Right renal cortex interstitium (tissue), 3 donors: Measurements from ENCODE around the gene LCE3D. TPM values are rescaled to one million over a fixed set of nuclear protein-coding genes. Genes with fewer than 3 reads are reported as not detected.
"Not testable (repeated sequence)": the region's sequence is repeated elsewhere in the genome, so short reads cannot be mapped to it uniquely, and the experiment has no call there.

ENCODE experiments used
- DNase-seq, 3 donors: peaks; one replicate each; pipeline ENCODE4 v3.0.0-alpha.2; 2013; ENCODE audit warnings: low read depth in 3 of 3, low spot score in 2 of 3
- polyA plus RNA-seq, 3 donors: library from polyadenylated mRNA; unstranded; fragments of 120-200 nt; gene quantifications; one replicate each; pipeline ENCODE4 v1.2.1, GENCODE V29; 2013; ENCODE audit not compliant: insufficient read length in 3 of 3

LCE3D gene
- polyA plus RNA-seq = not detected

DNA sequence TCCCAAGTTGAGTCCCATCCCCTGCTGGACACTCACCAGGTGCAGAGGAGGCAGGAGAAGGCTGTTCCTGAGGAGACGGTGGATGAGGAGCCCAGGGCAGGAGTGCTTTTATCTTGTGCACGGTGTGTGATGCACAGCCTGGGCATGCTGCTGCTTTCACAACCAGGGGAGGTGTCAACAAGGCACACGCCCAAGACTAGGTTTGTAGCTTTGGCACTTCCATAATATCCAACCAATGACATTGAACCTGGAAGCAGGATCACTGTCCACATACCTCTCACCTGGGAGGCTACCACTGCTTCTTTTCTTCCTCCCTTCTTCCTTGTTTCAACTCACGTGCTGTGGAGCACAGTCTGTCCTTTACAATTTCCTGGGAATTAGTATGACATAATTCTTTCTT is at the start of gene LCE3D:
TSS of gene LCE3D (minus strand) at position 84 of the 400 bp plus-strand sequence. CDS start 580 bp downstream, outside the sequence.
- no peak for DNase-seq

GRCh38 chr1:152626744-152627143 is 46.4 kb upstream of the LCE3D start:
- DNase-seq = no peak

DNA sequence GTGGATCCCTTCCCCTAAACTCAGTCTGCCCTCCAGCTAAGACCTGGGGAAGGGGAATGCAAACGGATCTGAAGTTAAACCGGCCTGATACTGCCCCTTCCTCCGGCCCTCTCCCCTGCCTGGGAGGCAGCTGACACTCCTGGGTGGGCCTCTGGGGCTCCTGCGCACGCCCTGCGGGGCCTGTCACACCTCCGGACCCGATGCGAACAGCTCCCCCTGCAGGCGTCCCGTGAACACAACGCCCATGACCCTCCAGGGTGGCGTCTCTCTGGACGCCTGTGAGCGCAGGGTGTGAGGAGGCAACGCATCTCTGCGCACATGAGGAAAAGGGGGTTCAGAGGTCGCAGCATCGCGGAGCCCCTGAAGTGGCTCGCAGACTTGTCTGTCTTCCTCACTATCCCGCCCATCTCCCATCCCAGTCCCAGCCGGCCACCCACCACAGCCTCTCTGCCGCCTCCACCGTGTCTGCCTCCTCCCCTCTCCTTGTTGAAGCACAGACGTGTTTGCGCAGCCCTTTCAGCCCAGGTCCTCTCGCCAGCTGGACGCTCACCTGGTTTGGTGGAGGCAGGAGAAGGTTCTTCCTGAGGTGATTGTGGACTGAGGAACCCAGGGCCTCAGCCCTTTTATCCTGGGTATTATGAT is 43.0 kb upstream of the LCE3D start:
- no peak for DNase-seq

GRCh38 chr1:152622803-152623202 is 42.5 kb upstream of the LCE3D start, which contains the start of gene LCE3A:
LCE3A (minus strand) TSS chr1:152623103; CDS start chr1:152623103, 0 bp downstream.
- DNase-seq = no peak

DNA sequence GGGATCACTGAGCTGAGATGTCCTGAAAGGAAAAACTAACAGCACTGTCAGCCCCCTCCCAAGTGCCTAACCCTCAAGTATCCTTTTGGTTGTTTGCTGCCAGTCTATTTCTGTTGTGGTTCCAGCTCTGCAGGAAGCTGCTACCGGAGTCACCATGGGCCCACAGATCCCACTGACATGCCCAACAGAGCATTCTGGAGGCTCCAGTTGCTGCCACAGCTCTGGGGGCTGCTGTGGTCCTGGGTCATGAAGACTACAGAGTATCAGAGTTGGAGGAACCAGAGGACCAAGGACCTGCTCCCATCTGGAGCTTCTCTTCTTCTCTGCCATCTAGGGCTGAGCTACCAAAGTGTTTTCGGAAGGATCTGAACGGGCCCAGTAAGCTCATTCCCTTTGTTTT is 41.7 kb upstream of the LCE3D start:
- DNase-seq = no peak

- DNase-seq = no peak
These were observed 33.2 kb upstream of the LCE3D start, which contains the start of gene LCE3B for GRCh38 chr1:152613511-152613910. LCE3B (plus strand) TSS chr1:152613811; CDS start chr1:152613811, 0 bp downstream.

- no peak for DNase-seq
These were observed 19.6 kb upstream of the LCE3D start, which contains the start of gene LCE3C for GRCh38 chr1:152599934-152600333. LCE3C (plus strand) TSS chr1:152600234; CDS start chr1:152600732, 498 bp downstream.

DNA sequence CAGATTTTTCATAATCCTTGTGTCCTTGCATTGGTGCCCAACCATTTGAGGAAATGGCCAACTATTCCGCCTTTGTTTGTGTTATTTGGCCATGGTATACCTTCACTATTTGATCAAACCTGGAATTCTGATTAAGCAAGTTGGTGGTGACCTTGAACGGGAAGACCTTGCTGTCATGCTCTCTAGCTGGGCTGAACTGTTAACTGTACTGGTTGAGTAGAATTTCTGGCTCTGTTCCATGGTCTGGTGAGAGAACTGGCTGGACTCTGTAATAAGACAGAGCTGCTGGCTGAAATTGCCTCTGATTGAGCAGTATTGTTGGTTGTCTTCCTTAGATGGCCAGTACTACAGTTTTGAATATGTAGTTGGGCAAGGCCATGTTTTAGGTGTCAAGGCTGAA is 16.7 kb upstream of the LCE3D start:
- DNase-seq = no peak

DNA sequence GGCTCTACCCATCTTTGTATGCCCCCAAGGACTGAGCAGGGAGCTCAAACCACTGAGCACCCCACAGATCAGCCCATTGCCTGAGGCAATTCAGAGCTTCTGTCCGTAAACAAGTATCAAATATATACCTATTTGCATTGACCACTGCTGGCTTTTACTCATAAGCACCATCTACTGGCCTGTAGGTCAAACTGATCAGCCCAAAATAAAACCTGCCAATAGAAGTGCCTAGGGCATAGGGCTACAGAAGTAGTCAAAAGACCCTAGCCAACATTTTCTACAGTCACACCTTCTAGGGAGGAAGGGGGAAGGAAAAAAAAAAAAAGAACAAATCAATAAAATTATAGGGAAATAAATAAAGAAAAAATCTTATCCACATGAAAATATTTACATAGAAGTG is 5.3 kb upstream of the LCE3D start:
- no peak for DNase-seq

- no peak for DNase-seq
These were observed 2.3 kb upstream of the LCE3D start for GRCh38 chr1:152582647-152583046.

DNA sequence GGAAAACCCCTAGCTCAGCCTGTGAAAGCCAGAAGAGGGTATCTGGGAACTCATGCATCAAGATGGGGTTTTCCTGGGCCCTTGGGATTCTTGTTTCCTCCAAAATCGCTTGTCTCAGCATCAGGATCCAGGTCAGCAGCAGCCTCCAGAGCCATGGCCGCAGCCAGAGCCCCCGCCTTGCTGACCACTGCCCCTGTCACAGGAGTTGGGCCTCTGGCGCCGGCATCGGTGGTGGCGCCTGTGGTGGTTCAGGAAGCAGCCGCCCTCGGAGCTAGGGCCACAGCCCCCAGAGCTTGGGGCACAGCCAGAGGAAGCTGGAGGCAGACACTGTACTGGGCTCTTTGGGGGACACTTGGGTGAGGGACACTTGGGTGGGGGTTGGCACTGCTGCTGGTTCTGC is 790 bp downstream of the LCE3D start:
- DNase-seq = not testable (repeated sequence)

- DNase-seq = no peak
These were observed 3.1 kb downstream of the LCE3D start for GRCh38 chr1:152577168-152577567.

- DNase-seq = no peak
These were observed 13.6 kb downstream of the LCE3D start, which contains the start of gene LCE3E for GRCh38 chr1:152566681-152567080. LCE3E (minus strand) TSS chr1:152566780; CDS start chr1:152566208, 572 bp downstream.

- DNase-seq = no peak
These were observed 14.6 kb downstream of the LCE3D start for GRCh38 chr1:152565535-152566215.

DNA sequence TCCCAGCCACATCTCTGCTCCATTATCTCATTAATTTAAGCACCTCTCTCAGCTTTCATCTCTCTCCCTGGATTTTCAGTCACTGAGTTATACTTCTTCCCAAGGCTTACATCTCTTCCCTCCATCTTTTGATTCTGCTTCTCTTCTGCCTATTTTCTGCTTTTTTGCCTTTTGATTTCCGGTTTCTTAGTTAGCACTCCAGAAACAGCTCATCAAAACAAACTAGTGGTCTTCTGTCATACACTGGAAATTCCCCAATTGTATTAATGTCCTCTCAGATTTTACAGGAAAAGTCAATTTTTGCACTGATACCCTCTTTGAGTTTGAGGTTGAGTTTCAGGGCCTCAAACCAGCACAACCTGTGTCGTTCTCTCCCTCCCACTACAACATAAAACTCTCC is 15.2 kb downstream of the LCE3D start:
- no peak for DNase-seq

DNA sequence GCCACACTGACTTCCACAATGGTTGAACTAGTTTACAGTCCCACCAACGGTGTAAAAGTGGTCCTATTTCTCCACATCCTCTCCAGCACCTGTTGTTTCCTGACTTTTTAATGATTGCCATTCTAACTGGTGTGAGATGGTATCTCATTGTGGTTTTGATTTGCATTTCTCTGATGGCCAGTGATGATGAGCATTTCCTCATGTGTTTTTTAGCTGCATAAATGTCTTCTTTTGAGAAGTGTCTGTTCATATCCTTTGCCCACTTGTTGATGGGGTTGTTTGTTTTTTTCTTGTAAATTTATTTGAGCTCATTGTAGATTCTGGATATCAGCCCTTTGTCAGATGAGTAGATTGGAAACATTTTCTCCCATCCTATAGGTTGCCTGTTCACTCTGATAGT is 32.0 kb downstream of the LCE3D start:
- not testable (repeated sequence) for DNase-seq

DNA sequence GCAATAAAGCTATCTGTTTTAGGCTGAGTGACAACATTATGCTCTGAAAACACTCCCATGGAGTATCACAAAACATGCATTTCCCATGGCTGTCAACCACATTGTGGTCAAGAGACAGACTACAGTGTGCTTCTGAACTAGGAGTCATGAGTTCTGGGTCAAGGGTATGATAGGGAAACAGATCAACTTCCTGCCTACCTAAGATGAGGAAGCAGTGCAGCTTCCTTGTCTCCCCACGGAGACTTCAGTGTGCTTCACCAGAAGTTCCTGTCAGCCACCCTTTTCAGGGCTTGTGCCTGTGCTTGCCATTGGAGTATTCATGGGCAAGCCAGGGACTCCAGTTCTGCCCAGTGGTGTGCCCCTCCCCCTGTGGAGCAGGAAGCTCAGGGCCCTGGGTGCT is 33.6 kb downstream of the LCE3D start:
- no peak for DNase-seq

DNA sequence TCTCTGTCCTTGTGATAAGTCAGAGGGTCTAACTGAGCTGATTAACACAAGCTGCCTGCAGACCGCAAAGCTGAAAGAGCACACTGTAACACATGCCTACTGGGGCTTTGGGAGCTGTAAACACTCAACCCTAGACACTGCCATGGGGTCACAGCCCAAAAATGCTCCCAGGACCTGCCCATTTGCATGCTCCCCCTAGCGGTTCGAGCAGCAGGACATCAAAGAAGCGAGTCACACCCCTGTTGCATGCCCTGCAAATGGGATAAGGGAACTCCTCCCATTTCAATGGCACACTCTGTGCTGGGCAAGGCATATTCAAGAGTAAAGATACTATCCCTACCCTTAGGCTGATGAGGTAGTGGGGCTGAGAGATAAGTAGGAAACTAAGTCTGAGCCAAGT is 36.5 kb downstream of the LCE3D start:
- no peak for DNase-seq

GRCh38 chr1:152539901-152540300 is 40.4 kb downstream of the LCE3D start:
- no peak for DNase-seq

GRCh38 chr1:152537496-152537895 is 42.8 kb downstream of the LCE3D start:
- no peak for DNase-seq

DNA sequence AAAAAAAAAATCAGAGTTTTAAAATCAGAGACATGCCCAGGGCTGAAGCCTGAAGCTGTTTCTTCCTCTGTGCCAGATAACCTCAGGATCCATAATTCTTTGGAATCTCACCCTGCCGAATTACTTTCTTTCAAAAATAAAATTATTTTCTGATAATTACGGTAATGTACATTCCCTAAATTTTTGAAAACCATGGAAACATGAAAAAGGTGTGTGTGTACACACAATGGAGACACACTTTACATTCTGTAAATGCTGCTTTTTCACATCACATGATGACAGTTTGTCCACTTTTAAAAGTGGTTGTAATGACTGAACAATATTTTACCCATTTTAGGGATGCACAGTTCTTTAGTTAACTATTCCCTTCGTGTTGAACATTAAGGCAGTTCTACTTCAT is 44.5 kb downstream of the LCE3D start:
- no peak for DNase-seq
